Cardiac fibroblast (primary cell): ENCODE results near the gene PPP1CC.

Experiments used
- DNase-seq, 2 donors: peaks; one replicate each; pipeline versions ENCODE4 v3.0.0 to v3.0.0-alpha.2; 2010; ENCODE audit warnings: low read depth in 2 of 2
- H3K4me3 ChIP-seq, 2 donors: replicated peaks in 1 of 2; 1 replicate in 1 of 2; 2 replicates in 1 of 2; pipeline ENCODE4 v1.5.1; 2011; ENCODE audit warnings: low read depth in 2 of 2, low read length in 2 of 2, mild to moderate bottlenecking in 2 of 2, moderate library complexity in 1 of 2
- CTCF ChIP-seq: IDR thresholded peaks from one replicate; pipeline ENCODE4 v1.5.1; 2011; ENCODE audit warnings: low read depth, mild to moderate bottlenecking, low read length, inconsistent platforms

PPP1CC gene

GRCh38 chr12:110684312-110684836, 58.3 kb downstream of the PPP1CC start:
- no peak for DNase-seq
- no peak overlapping the region for H3K4me3 ChIP-seq
- no peak for TF ChIP-seq CTCF

- no peak for TF ChIP-seq CTCF
- DNase-seq = no peak
- H3K4me3 ChIP-seq = no peak overlapping the region
Observed at GRCh38 chr12:110683888-110684287, 58.8 kb downstream of the PPP1CC start.

GRCh38 chr12:110680032-110680431, 62.7 kb downstream of the PPP1CC start:
- TF ChIP-seq CTCF = no peak
- H3K4me3 ChIP-seq = no peak overlapping the region
- no peak for DNase-seq

- no peak overlapping the region for H3K4me3 ChIP-seq
- no peak for TF ChIP-seq CTCF
- no peak for DNase-seq
Observed at GRCh38 chr12:110679201-110679600, 63.5 kb downstream of the PPP1CC start.

GRCh38 chr12:110677982-110678381, 64.7 kb downstream of the PPP1CC start:
- no peak for TF ChIP-seq CTCF
- no peak for DNase-seq
- no peak overlapping the region for H3K4me3 ChIP-seq

GRCh38 chr12:110677206-110677911, 65.3 kb downstream of the PPP1CC start:
- no peak for TF ChIP-seq CTCF
- no peak overlapping the region for H3K4me3 ChIP-seq
- DNase-seq = no peak

- DNase-seq = no peak
- TF ChIP-seq CTCF = no peak
- H3K4me3 ChIP-seq = no peak overlapping the region
Observed at GRCh38 chr12:110676171-110676570, 66.5 kb downstream of the PPP1CC start.
